A673 (cell line): ENCODE data around the gene RNF7. TPM values are rescaled to one million over a fixed set of nuclear protein-coding genes. Genes with fewer than 3 reads are reported as not detected.
A peak's percentile ranks its signal among the peaks of the same experiment; 100 is the strongest.

Experiments used
- BruUV-seq: library from RNA; stranded (reverse); fragments of 400-500 nt; replicated peaks from 2 replicates; lab custom pipeline; 2021; lab: Mats Ljungman, UMichigan
- CTCF ChIA-PET: fragments of 300-600 bp; sonication (Branson Sonifier 250); formaldehyde crosslinking; loops from one replicate; lab custom pipeline; 2022; ENCODE audit warnings: antibody characterized with exemption; lab: Charles Lee
- POLR2A ChIA-PET: fragments of 300-600 bp; sonication (Branson Sonifier 250); formaldehyde crosslinking; loops from one replicate; lab custom pipeline; 2022; ENCODE audit warnings: antibody characterized with exemption; ENCODE audit not compliant: low non-redundant PET; lab: Charles Lee
- DNase-seq: peaks from one replicate; pipeline ENCODE4 v3.0.0-alpha.2; 2015; ENCODE audit warnings: low spot score
- H3K27ac ChIP-seq: fragments of 200-600 bp; sonication (generic); 2 replicates; pipeline ENCODE4 v1.5.1; 2016; ENCODE audit warnings: mixed run types, low read depth, mild to moderate bottlenecking, mixed read lengths, antibody characterized with exemption, low read length; ENCODE audit not compliant: poor library complexity, severe bottlenecking
- H3K27me3 ChIP-seq: fragments of 200-600 bp; sonication (generic); replicated peaks from 2 replicates; pipeline ENCODE4 v1.6.1; 2017; ENCODE audit warnings: mixed run types, low read depth, mild to moderate bottlenecking, mixed read lengths, antibody characterized with exemption, low read length; ENCODE audit not compliant: insufficient read depth, poor library complexity
- H3K36me3 ChIP-seq: fragments of 200-600 bp; sonication (generic); 2 replicates; pipeline ENCODE4 v1.6.1; 2016; ENCODE audit warnings: mixed run types, mild to moderate bottlenecking, mixed read lengths, antibody characterized with exemption, low read length; ENCODE audit not compliant: insufficient read depth, poor library complexity, severe bottlenecking
- H3K4me1 ChIP-seq: fragments of 200-600 bp; sonication (generic); 2 replicates; pipeline ENCODE4 v1.6.1; 2017; ENCODE audit warnings: mixed run types, mild to moderate bottlenecking, mixed read lengths, antibody characterized with exemption, low read length; ENCODE audit not compliant: insufficient read depth, poor library complexity, severe bottlenecking
- H3K4me3 ChIP-seq: fragments of 200-600 bp; sonication (generic); 2 replicates; pipeline ENCODE4 v1.5.1; 2016; ENCODE audit warnings: low read depth, mixed run types, mild to moderate bottlenecking, mixed read lengths, low read length; ENCODE audit not compliant: poor library complexity, severe bottlenecking
- H3K9me3 ChIP-seq: fragments of 200-600 bp; sonication (generic); 2 replicates; pipeline ENCODE4 v1.6.1; 2016; ENCODE audit warnings: mixed run types, low read depth, mild to moderate bottlenecking, mixed read lengths, antibody characterized with exemption, low read length; ENCODE audit not compliant: poor library complexity, severe bottlenecking
- EZH2 ChIP-seq: fragments of 200-600 bp; sonication (generic); IDR thresholded peaks from 2 replicates; pipeline ENCODE4 v1.6.1; 2017; ENCODE audit warnings: borderline replicate concordance, low read depth, mild to moderate bottlenecking, mixed read lengths, antibody characterized with exemption, low read length; ENCODE audit not compliant: poor library complexity, severe bottlenecking
- intact Hi-C: fragments of 100-400 bp; cut with micrococcal nuclease; formaldehyde crosslinking; loops from one replicate; pipeline ENCODE4 v1.10.0; 2022; ENCODE audit not compliant: unreplicated experiment
- total RNA-seq: library from RNA; stranded (reverse); gene quantifications from 2 replicates; pipeline ENCODE4 v1.2.3, GENCODE V29; 2021
- TF ChIP-seq, protein P1 (sequence below): fragments of 300-800, 200-600 bp; sonication (generic); conservative IDR thresholded peaks from 2 replicates; pipeline ENCODE4 v1.5.1; 2017; ENCODE audit warnings: low read depth, mild to moderate bottlenecking, antibody characterized with exemption, low read length, moderate library complexity, mixed read lengths

Gene RNF7
- total RNA-seq, 1 experiment from 2014 or later, result 123 TPM

DNA sequence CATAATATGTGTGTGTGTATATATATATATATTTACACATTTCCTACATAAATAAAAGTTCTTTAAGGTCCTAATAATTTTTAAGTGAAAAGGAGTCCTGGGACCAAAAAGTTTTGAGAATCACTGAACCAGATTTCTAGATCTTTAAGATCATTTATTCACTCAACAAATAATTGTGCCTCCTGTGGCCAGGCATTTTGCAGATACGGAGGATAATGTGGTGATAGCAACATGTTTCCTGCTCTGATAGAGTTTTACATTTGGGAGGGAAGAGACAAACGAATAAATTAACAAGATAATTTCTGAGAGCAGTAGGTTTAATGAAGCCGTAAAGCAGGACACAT lies 448 bp upstream of the RNF7 start:
- H3K27me3 ChIP-seq, result no peaks in the 10 kb centered on the region
- DNase-seq, result no peak
- H3K36me3 ChIP-seq, result no peaks in the 10 kb centered on the region
- peak overlapping the region; percentile 92 for H3K27ac ChIP-seq
- ChIA-PET POLR2A (no interaction called here), CTCF (no interaction called here)
- peak overlapping the region; percentile 87 for H3K4me3 ChIP-seq
- no TSS peak for BruUV-seq
- TF ChIP-seq, protein P1, sequence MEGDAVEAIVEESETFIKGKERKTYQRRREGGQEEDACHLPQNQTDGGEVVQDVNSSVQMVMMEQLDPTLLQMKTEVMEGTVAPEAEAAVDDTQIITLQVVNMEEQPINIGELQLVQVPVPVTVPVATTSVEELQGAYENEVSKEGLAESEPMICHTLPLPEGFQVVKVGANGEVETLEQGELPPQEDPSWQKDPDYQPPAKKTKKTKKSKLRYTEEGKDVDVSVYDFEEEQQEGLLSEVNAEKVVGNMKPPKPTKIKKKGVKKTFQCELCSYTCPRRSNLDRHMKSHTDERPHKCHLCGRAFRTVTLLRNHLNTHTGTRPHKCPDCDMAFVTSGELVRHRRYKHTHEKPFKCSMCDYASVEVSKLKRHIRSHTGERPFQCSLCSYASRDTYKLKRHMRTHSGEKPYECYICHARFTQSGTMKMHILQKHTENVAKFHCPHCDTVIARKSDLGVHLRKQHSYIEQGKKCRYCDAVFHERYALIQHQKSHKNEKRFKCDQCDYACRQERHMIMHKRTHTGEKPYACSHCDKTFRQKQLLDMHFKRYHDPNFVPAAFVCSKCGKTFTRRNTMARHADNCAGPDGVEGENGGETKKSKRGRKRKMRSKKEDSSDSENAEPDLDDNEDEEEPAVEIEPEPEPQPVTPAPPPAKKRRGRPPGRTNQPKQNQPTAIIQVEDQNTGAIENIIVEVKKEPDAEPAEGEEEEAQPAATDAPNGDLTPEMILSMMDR, result no peak
- TF ChIP-seq EZH2, result no peak
- intact Hi-C loops, result loop anchor here (2.0 to 10.0 kb wide), 5 partner anchors 139 to 547 kb away; partner anchors contain the start of gene ATP1B3
- no peaks in the 10 kb centered on the region for H3K9me3 ChIP-seq
- peaks cover 18% of the 10 kb centered on the region for H3K4me1 ChIP-seq

DNA sequence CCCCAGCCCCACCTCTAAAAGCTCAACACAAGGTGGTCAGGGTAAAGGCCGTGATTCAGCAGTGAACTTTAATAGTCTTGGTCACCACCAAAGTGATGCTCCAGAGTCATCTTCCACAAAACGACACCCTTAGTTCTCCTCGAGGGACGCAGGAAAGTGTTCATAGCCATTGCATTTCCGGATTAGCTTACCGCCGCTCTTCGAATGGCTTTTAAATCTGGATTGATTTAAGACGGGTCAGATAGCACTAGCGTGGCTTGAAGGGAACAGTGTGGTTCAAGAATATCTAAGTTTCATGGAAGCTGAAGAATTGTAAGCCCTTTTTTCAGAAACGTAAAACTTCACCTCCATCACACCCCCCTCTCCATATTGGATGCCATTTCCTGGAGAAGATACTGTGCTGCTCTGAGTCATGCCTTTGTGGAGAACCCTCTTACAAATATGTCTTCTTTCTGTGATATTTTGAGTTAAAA lies 829 bp downstream of the RNF7 start:
- Histone ChIP-seq H3K27me3 (no peaks in the 10 kb centered on the region), H3K4me1 (peaks cover 18% of the 10 kb centered on the region), H3K4me3 (peak overlapping the region; percentile 87), H3K36me3 (peaks cover 8% of the 10 kb centered on the region), H3K9me3 (no peaks in the 10 kb centered on the region), H3K27ac (peak overlapping the region; percentile 92)
- intact Hi-C loops, result loop anchor here (2.0 to 10.0 kb wide), 5 partner anchors 138 to 546 kb away; partner anchors contain the start of gene ATP1B3
- DNase-seq, result peak; percentile 53
- CTCF ChIA-PET, result interaction anchor here (1.3 kb wide), 1 partner anchor 136 kb away, joined by 7 read pairs; no protein-coding TSS in a partner anchor
- POLR2A ChIA-PET, result no interaction called here
- TF ChIP-seq, protein P1, result no peak
- TF ChIP-seq EZH2, result no peak
- BruUV-seq, result TSS peak; percentile 47

DNA sequence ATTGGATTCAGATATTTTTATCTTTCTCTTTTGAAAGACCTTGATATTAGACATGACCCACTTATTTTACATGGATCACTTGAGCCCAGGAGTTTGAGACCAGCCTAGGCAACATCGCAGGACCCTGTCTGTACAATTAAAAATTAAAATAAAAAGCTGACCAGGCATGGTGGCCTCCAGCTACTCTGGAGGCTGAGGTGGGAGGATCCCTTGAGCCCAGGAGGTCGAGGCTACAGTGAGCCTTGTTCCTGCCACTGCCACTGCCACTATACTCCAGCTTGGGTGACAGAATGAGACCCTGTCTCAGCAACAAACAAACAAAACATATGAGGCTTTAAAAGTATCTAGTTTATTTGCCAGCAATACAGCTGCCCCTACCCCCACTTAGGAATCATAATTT lies 1.6 kb downstream of the RNF7 start:
- BruUV-seq, result no TSS peak
- TF ChIP-seq EZH2, result no peak
- TF ChIP-seq, protein P1, result no peak
- no peaks in the 10 kb centered on the region for H3K27me3 ChIP-seq
- POLR2A ChIA-PET, result interaction anchor here (0.5 kb wide), 1 partner anchor 153 kb away, joined by 3 read pairs; no protein-coding TSS in a partner anchor
- CTCF ChIA-PET, result no interaction called here
- H3K36me3 ChIP-seq, result peaks cover 15% of the 10 kb centered on the region
- DNase-seq, result no peak
- H3K4me1 ChIP-seq, result peaks cover 18% of the 10 kb centered on the region
- no peak overlapping the region for H3K27ac ChIP-seq
- H3K9me3 ChIP-seq, result no peaks in the 10 kb centered on the region
- intact Hi-C loops, result loop anchor here (2.0 to 10.0 kb wide), 5 partner anchors 137 to 545 kb away; partner anchors contain the start of gene ATP1B3
- H3K4me3 ChIP-seq, result peak overlapping the region; percentile 87
